ENCODE data around the gene RAMACL. TPM values are rescaled to one million over a fixed set of nuclear protein-coding genes. Genes with fewer than 3 reads are reported as not detected.

The RAMACL gene
- polyA plus RNA-seq, 1 donor from 2014 or later = 1.9 TPM

GRCh38 chr6:166597711-166598440 lies 11.4 kb upstream of the RAMACL start:
- Histone ChIP-seq H3K9ac (ENCODE audit: low read length) (no peak overlapping the region), H3K4me3 (ENCODE audit: low read length) (no peak overlapping the region), H3K4me2 (ENCODE audit: low read length) (no peak overlapping the region), H3K9me2 (ENCODE audit: insufficient read depth, low read length) (no peaks in the 10 kb centered on the region), H3K27me3 (ENCODE audit: insufficient read depth, low read depth, low read length) (no peaks in the 10 kb centered on the region), H3K79me2 (replicated peaks; ENCODE audit: insufficient read depth, low read length) (peaks cover 27% of the 10 kb centered on the region), H4K20me1 (ENCODE audit: insufficient read depth) (no peaks in the 10 kb centered on the region), H3K36me3 (ENCODE audit: insufficient read depth, low read length) (no peaks in the 10 kb centered on the region), H3K9me3 (ENCODE audit: low read length) (no peaks in the 10 kb centered on the region), H2AFZ (ENCODE audit: low read depth, low read length) (no peak overlapping the region), H3F3A (ENCODE audit: insufficient read depth, low read length, poor library complexity, severe bottlenecking) (no peaks in the 10 kb centered on the region), H3K27ac (ENCODE audit: low read length) (no peak overlapping the region)
- no peak for TF ChIP-seq EP300 (conservative IDR thresholded peaks at IDR 0.05; ENCODE audit: poor library complexity, severe bottlenecking)
- no peak for TF ChIP-seq CTCF (IDR thresholded peaks at IDR 0.05; ENCODE audit: poor library complexity, severe bottlenecking)
- TF ChIP-seq EZH2 (IDR thresholded peaks at IDR 0.05; ENCODE audit: borderline replicate concordance, insufficient read depth, low read length, poor library complexity, severe bottlenecking) = no peak
- TF ChIP-seq REST (IDR thresholded peaks at IDR 0.05; ENCODE audit: borderline replicate concordance) = no peak
- no peak for TF ChIP-seq TAF1 (IDR thresholded peaks at IDR 0.05; ENCODE audit: low read depth)
- TF ChIP-seq MXI1 (conservative IDR thresholded peaks at IDR 0.05; ENCODE audit: poor library complexity, severe bottlenecking) = no peak
- no peak for TF ChIP-seq SMC3 (conservative IDR thresholded peaks at IDR 0.05; ENCODE audit: poor library complexity)
- TF ChIP-seq POLR2AphosphoS5 (IDR thresholded peaks at IDR 0.05) = no peak

- Histone ChIP-seq H3K27me3 (ENCODE audit: insufficient read depth, low read depth, low read length) (no peaks in the 10 kb centered on the region), H3K9ac (ENCODE audit: low read length) (no peak overlapping the region), H4K20me1 (ENCODE audit: insufficient read depth) (no peaks in the 10 kb centered on the region), H3K4me2 (ENCODE audit: low read length) (no peak overlapping the region), H3K9me3 (ENCODE audit: low read length) (no peaks in the 10 kb centered on the region), H2AFZ (ENCODE audit: low read depth, low read length) (no peak overlapping the region), H3K36me3 (ENCODE audit: insufficient read depth, low read length) (no peaks in the 10 kb centered on the region), H3F3A (ENCODE audit: insufficient read depth, low read length, poor library complexity, severe bottlenecking) (no peaks in the 10 kb centered on the region), H3K9me2 (ENCODE audit: insufficient read depth, low read length) (no peaks in the 10 kb centered on the region), H3K27ac (ENCODE audit: low read length) (no peak overlapping the region), H3K79me2 (replicated peaks; ENCODE audit: insufficient read depth, low read length) (peaks cover 28% of the 10 kb centered on the region), H3K4me3 (ENCODE audit: low read length) (no peak overlapping the region)
- TF ChIP-seq RAD21 (conservative IDR thresholded peaks at IDR 0.05) (no peak), POLR2AphosphoS5 (IDR thresholded peaks at IDR 0.05) (no peak), TAF1 (IDR thresholded peaks at IDR 0.05; ENCODE audit: low read depth) (no peak), MXI1 (conservative IDR thresholded peaks at IDR 0.05; ENCODE audit: poor library complexity, severe bottlenecking) (no peak), EP300 (conservative IDR thresholded peaks at IDR 0.05; ENCODE audit: poor library complexity, severe bottlenecking) (no peak), CTCF (IDR thresholded peaks at IDR 0.05; ENCODE audit: poor library complexity, severe bottlenecking) (no peak), REST (IDR thresholded peaks at IDR 0.05; ENCODE audit: borderline replicate concordance) (no peak), SMC3 (conservative IDR thresholded peaks at IDR 0.05; ENCODE audit: poor library complexity) (no peak), EZH2 (IDR thresholded peaks at IDR 0.05; ENCODE audit: borderline replicate concordance, insufficient read depth, low read length, poor library complexity, severe bottlenecking) (no peak)
Observed at GRCh38 chr6:166596776-166597507, 10.5 kb upstream of the RAMACL start.
